NCI-H2196 (cell line): ENCODE measurements around the gene PCDH10.

Source experiments
- DNase-seq: peaks from one replicate; lab custom pipeline; 2025; ENCODE audit not compliant: unreplicated experiment; lab: John Stamatoyannopoulos, UW

The PCDH10 gene

GRCh38 chr4:133150486-133151340 lies 1.6 kb downstream of the PCDH10 start:
- DNase-seq = no peak

- no peak for DNase-seq
Observed at GRCh38 chr4:133151341-133151690, 2.2 kb downstream of the PCDH10 start.

- DNase-seq = no peak
Observed at GRCh38 chr4:133151691-133152329, 2.7 kb downstream of the PCDH10 start.

GRCh38 chr4:133152330-133152821 lies 3.3 kb downstream of the PCDH10 start:
- no peak for DNase-seq

- no peak for DNase-seq
Observed at GRCh38 chr4:133152831-133153481, 3.9 kb downstream of the PCDH10 start.

- DNase-seq = no peak
Observed at GRCh38 chr4:133154725-133155124, 5.6 kb downstream of the PCDH10 start.

GRCh38 chr4:133156096-133156495 lies 7.0 kb downstream of the PCDH10 start:
- no peak for DNase-seq

- no peak for DNase-seq
Observed at GRCh38 chr4:133156556-133156955, 7.5 kb downstream of the PCDH10 start.

- DNase-seq = no peak
Observed at GRCh38 chr4:133157460-133158160, 8.5 kb downstream of the PCDH10 start.

- no peak for DNase-seq
Observed at GRCh38 chr4:133160853-133161252, 11.8 kb downstream of the PCDH10 start.

GRCh38 chr4:133161570-133162295 lies 12.6 kb downstream of the PCDH10 start:
- DNase-seq = no peak

GRCh38 chr4:133162941-133163340 lies 13.8 kb downstream of the PCDH10 start:
- DNase-seq = no peak

GRCh38 chr4:133178956-133179355 lies 29.9 kb downstream of the PCDH10 start:
- no peak for DNase-seq

GRCh38 chr4:133186210-133186609 lies 37.1 kb downstream of the PCDH10 start:
- DNase-seq = no peak

GRCh38 chr4:133186845-133187244 lies 37.8 kb downstream of the PCDH10 start:
- DNase-seq = no peak

- DNase-seq = no peak
Observed at GRCh38 chr4:133188433-133189146, 39.5 kb downstream of the PCDH10 start.

- no peak for DNase-seq
Observed at GRCh38 chr4:133189147-133189517, 40.0 kb downstream of the PCDH10 start.

- no peak for DNase-seq
Observed at GRCh38 chr4:133190098-133190497, 41.0 kb downstream of the PCDH10 start.

- DNase-seq = no peak
Observed at GRCh38 chr4:133208694-133209285, 59.7 kb downstream of the PCDH10 start.

- DNase-seq = no peak
Observed at GRCh38 chr4:133233922-133234321, 84.8 kb downstream of the PCDH10 start.
